GM21528 (cell line): ENCODE data around the gene FOXD4L3.
"Not testable (repeated sequence)": the region's sequence is repeated elsewhere in the genome, so short reads cannot be mapped to it uniquely, and the experiment has no call there.

Experiments used
- ATAC-seq: cut with Tn5 transposase; IDR thresholded peaks from one replicate; pipeline ENCODE4 v1.9.1; 2021; ENCODE audit warnings: mild to moderate bottlenecking, moderate library complexity; ENCODE audit not compliant: unreplicated experiment, low FRiP score

The FOXD4L3 gene

GRCh38 chr9:68302567-68302966, at the start of gene FOXD4L3:
Gene FOXD4L3 (plus strand): TSS chr9:68302867. CDS start chr9:68302952, 85 bp downstream.
- ATAC-seq, result not testable (repeated sequence)

GRCh38 chr9:68281041-68281440, 21.6 kb upstream of the FOXD4L3 start:
- ATAC-seq, result not testable (repeated sequence)

GRCh38 chr9:68303771-68304170, 1.1 kb downstream of the FOXD4L3 start:
- not testable (repeated sequence) for ATAC-seq

- not testable (repeated sequence) for ATAC-seq
Observed at GRCh38 chr9:68304212-68304611, 1.5 kb downstream of the FOXD4L3 start.

- ATAC-seq, result not testable (repeated sequence)
Observed at GRCh38 chr9:68304777-68305176, 2.1 kb downstream of the FOXD4L3 start.

- ATAC-seq, result not testable (repeated sequence)
Observed at GRCh38 chr9:68305680-68306285, 3.1 kb downstream of the FOXD4L3 start.

GRCh38 chr9:68306391-68306964, 3.8 kb downstream of the FOXD4L3 start:
- ATAC-seq, result not testable (repeated sequence)

- ATAC-seq, result not testable (repeated sequence)
Observed at GRCh38 chr9:68307127-68307526, 4.5 kb downstream of the FOXD4L3 start.

- ATAC-seq, result not testable (repeated sequence)
Observed at GRCh38 chr9:68307654-68308053, 5.0 kb downstream of the FOXD4L3 start.

GRCh38 chr9:68311208-68311607, 8.5 kb downstream of the FOXD4L3 start:
- not testable (repeated sequence) for ATAC-seq

GRCh38 chr9:68318209-68318608, 15.5 kb downstream of the FOXD4L3 start:
- ATAC-seq, result not testable (repeated sequence)

GRCh38 chr9:68323749-68324148, 21.1 kb downstream of the FOXD4L3 start:
- ATAC-seq, result not testable (repeated sequence)

- ATAC-seq, result not testable (repeated sequence)
Observed at GRCh38 chr9:68324518-68324917, 21.9 kb downstream of the FOXD4L3 start.

- not testable (repeated sequence) for ATAC-seq
Observed at GRCh38 chr9:68329106-68329505, 26.4 kb downstream of the FOXD4L3 start.

- not testable (repeated sequence) for ATAC-seq
Observed at GRCh38 chr9:68330531-68331173, 28.0 kb downstream of the FOXD4L3 start.

- not testable (repeated sequence) for ATAC-seq
Observed at GRCh38 chr9:68332122-68332521, 29.5 kb downstream of the FOXD4L3 start.

- ATAC-seq, result not testable (repeated sequence)
Observed at GRCh38 chr9:68335935-68336334, 33.3 kb downstream of the FOXD4L3 start.

GRCh38 chr9:68336639-68337339, 34.1 kb downstream of the FOXD4L3 start:
- ATAC-seq, result not testable (repeated sequence)

- not testable (repeated sequence) for ATAC-seq
Observed at GRCh38 chr9:68338000-68338399, 35.3 kb downstream of the FOXD4L3 start.

GRCh38 chr9:68342265-68343025, 39.8 kb downstream of the FOXD4L3 start:
- ATAC-seq, result not testable (repeated sequence)
